GM20000 (cell line): ENCODE results near the gene OGG1.

Experiments used
- DNase-seq: peaks from one replicate; pipeline ENCODE4 v3.0.0; 2012; ENCODE audit warnings: low spot score
- TF ChIP-seq, protein P1 (sequence below): IDR thresholded peaks from 2 replicates; pipeline ENCODE4 v1.5.1; 2012; ENCODE audit warnings: mild to moderate bottlenecking, control low read depth; ENCODE audit errors: extremely low read depth, missing control alignments

OGG1 gene

DNA sequence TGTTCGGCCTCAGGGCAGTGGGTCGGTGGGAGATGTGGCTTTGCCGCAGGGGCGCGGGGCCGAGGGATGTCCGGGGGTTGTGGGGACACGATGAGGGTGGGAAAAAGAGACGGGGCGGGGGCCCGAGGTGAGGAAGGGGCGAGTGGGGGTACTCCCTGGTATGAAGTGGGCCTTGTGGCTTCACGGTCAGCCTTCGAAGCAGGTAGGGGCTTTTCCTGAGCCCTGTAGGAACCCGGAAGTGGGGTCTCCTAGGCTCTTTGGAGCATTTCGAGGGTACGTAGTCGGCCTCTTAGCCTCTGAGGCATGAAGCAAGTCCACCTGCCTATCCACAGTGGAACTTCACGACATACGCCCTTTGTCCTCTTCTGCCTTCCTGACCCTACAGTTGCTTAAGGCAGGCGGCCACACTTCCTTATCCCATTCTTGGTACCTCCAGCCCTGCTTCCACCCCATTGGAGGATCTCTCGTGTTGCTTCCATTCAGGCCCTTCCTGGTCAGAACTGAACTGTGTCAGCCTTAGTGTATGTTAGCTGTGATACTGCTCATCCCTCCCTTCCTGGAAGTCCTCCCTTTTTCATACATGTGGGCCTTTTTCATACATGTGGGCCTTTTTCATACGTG, 43.5 kb downstream of the OGG1 start:
- DNase-seq, result no peak
- TF ChIP-seq, protein P1, sequence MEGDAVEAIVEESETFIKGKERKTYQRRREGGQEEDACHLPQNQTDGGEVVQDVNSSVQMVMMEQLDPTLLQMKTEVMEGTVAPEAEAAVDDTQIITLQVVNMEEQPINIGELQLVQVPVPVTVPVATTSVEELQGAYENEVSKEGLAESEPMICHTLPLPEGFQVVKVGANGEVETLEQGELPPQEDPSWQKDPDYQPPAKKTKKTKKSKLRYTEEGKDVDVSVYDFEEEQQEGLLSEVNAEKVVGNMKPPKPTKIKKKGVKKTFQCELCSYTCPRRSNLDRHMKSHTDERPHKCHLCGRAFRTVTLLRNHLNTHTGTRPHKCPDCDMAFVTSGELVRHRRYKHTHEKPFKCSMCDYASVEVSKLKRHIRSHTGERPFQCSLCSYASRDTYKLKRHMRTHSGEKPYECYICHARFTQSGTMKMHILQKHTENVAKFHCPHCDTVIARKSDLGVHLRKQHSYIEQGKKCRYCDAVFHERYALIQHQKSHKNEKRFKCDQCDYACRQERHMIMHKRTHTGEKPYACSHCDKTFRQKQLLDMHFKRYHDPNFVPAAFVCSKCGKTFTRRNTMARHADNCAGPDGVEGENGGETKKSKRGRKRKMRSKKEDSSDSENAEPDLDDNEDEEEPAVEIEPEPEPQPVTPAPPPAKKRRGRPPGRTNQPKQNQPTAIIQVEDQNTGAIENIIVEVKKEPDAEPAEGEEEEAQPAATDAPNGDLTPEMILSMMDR, result no peak

DNA sequence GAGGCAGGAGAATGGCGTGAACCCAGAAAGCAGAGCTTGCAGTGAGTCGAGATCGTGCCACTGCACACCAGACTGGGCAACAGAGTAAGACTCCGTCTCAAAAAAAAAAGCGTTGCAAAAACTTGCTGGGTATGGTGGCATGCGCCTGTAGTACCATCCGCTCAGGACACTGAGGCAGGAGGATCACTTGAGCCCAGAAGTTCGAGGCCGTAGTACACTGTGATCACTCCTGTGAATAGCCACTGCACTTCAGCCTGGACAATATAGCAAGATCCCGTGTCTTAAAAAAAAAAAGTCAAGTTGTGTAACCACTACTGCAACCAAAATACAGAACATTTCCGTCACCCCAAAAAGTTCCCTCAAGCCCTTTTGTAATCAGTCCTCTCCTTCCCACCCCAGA, 44.6 kb downstream of the OGG1 start:
- TF ChIP-seq, protein P1, result no peak
- no peak for DNase-seq

DNA sequence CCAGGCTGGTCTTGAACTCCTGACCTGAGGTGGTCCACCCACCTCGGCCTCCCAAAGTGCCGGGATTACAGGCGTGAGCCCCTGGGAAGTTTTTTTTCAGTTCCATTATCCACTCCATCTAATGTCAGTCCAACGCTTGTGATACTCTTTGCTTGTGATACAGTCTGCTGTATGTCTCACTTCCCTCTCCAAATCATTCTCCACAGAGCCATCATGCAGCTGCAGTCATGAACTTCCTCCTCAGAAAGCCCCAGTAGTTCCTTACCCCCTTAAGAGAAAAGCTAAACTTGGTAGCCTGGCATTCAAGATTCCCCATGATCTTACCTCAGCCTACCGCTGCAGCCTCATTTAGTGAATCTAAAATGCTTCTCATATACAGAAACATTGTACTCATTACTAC, 45.5 kb downstream of the OGG1 start:
- no peak for DNase-seq
- TF ChIP-seq, protein P1, result no peak

DNA sequence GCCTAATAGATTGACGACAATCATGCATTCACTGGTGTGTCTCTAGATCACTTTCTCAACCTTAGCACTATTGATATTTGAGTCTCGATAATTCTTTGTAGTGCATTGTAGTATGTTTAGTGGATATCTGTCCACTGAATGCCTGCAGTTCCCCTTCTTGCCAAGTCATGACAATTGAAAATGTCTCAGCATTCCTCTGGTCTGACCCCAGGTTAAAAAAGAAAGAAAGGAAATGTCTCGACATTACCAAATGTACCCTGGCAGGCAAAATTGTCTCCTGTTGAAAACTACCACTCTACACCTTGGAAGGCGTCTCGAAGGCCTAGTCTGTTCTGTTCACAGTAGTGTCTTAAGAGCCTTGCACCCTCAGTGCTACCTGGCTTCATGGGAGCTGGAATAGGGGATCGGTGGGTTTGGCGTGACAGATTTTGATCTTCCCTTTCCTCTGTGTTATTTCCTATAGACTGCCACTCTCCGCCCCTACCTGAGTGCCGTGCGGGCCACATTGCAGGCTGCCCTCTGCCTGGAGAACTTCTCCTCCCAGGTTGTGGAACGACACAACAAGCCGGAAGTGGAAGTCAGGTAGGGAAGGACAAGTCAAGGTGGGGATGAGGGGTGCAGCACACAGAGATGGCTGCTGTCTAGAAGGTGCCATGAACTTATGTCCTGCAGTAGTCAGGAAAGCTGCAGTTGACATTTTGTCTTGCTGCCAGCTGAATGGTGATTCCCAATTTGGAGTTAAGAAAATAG, 47.6 kb downstream of the OGG1 start:
- DNase-seq, result no peak
- TF ChIP-seq, protein P1, result no peak

DNA sequence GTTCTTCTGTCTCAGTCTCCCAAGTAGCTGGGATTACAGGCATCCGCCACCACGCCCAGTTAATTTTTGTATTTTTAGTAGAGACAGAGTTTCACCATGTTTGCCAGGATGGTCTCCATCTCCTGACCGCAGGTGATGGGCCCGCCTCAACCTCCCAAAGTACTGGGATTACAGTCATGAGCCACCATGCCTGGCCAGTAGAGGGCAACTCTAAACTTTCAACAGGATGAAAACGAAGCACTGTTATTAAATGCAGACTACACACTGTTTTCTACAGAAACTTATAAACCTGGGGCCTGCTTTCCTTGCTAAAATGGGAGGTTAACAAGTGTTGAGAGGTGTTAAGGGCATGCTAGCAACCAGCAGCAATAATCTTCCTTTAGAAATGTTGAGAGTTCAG, 50.8 kb downstream of the OGG1 start:
- TF ChIP-seq, protein P1, result no peak
- no peak for DNase-seq

DNA sequence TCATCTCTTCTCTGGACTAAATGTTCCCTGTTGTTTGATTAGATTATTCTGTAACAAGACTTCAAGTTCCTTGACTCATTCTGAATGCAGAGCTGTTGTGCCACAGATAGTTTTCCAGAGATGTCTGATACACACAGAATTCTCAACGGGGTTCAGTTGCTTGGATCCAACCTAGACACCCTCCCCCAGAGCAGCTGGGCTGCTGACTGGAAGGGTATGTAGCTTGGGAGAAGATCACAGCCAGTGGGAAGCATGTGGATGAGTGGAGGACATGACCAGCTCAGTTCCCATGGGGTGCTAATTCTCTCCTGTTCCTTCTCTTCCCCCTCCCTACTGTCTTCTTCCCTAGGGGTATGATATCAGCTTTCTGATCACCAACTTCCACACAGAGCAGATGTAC, 53.7 kb downstream of the OGG1 start:
- TF ChIP-seq, protein P1, result no peak
- no peak for DNase-seq

DNA sequence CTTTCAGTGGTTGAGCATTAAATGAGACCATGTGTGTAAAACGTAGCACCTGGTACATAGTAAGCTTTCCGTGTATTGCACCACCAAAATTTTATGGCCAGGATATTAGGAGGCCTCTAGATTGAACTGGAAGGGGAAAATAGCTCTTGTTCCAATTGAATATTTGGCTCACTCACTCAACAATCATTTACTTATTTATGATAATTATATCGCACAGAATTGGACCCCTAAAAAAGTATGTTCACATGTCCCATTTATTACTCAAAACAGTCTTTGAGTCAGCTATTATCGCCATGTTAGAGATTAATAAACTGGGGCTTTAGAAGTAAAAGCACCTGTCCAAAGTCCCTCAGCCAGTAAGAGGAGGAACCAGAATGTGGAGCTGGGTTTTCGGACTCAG, 55.2 kb downstream of the OGG1 start:
- TF ChIP-seq, protein P1, result no peak
- no peak for DNase-seq
